Measurements from ENCODE around the gene CLDN4.
"Not testable (repeated sequence)": the region's sequence is repeated elsewhere in the genome, so short reads cannot be mapped to it uniquely, and the experiment has no call there.

The CLDN4 gene

GRCh38 chr7:73823873-73824592, 6.8 kb upstream of the CLDN4 start:
- DNase-seq (ENCODE audit: low spot score) = no peak

GRCh38 chr7:73824986-73825385, 5.8 kb upstream of the CLDN4 start:
- DNase-seq (ENCODE audit: low spot score) = no peak

DNA sequence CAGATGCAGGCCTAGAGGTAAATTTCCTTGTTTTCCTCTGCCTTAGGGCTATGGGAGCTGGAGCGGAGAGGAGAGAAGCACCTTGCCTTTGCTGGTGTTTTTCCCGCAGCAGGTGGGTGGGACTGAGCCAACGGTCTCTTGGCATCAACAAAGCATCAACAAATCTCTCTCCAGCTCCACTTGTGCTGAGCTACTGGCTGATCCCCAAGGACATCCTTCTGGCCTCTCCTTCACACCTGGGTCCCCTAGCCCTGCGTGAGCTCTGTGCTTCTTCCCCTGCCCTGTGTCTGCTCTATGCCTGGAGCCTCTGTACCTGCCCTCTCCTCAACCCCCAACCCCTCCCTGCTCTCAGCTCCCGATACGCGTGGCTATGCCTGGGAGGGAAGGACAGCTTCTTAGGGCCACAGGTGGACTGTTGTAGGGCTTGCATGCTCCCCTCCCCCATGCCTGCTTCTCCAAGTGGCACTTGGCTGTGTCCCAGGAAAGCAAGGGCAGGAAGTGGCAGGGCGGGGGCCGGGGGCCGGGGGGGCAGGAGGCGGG, 3.2 kb upstream of the CLDN4 start:
- no peak for DNase-seq (ENCODE audit: low spot score)

GRCh38 chr7:73828107-73828803, 2.5 kb upstream of the CLDN4 start:
- DNase-seq (ENCODE audit: low spot score) = peak; percentile 37

GRCh38 chr7:73828972-73829371, 1.8 kb upstream of the CLDN4 start:
- DNase-seq (ENCODE audit: low spot score) = no peak

DNA sequence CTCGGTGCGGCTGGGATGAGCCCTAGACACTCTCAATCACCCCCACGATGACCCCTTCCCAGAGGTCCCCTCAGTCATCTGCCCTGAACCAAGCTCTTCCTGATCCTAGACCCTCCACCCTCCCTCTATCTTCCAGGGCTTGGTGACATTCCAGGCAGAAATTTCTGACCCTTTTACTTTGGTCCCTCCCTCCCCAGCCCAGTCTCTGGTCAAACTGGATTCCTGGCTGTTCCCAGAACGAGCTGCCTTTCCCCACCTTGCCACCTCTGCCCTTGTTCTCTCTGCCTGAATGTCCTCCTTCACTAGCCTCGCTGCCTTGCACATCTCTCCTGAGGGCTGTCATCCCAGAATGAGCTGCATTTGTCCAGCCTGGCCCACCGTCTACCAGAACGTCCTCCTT, 1.3 kb upstream of the CLDN4 start:
- DNase-seq (ENCODE audit: low spot score) = no peak

DNA sequence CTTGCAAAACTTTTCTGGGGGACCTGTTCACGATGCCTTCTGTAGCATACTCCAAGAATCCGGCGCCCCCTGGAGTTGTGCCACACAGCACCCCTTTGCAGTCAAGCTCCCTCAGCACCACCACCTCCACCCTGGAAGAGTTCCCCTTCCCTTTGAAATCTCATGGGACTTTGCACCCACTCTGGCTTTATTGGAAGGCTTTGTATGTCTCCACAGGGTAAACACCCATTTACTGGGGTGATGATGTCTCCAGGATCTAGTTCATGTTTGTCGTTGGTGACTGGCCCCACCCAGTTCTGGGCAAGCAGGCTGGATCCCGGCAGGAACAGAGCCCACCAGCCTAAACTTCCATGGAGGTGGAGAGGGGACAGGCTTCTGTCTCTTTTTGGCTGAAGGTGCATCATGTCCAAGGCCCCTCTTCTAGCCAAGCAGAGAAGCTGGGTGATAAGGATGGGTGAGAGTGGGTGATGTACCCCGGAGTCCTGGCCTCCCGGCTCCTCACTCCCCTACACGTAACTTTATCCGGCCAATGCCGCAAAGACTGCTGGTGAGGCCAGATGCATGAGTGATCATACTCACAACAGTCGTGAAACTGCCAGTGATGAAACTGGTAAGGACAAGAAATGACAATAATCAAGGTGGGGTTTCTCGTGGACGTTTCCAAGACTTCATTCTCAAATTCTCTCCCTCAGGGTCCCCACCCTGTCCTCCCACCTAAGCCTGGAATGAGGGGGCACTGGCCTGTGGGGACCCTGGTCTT, 695 bp upstream of the CLDN4 start:
- DNase-seq (ENCODE audit: low spot score) = no peak

GRCh38 chr7:73831584-73831833, 713 bp downstream of the CLDN4 start:
- DNase-seq (ENCODE audit: low spot score) = no peak

DNA sequence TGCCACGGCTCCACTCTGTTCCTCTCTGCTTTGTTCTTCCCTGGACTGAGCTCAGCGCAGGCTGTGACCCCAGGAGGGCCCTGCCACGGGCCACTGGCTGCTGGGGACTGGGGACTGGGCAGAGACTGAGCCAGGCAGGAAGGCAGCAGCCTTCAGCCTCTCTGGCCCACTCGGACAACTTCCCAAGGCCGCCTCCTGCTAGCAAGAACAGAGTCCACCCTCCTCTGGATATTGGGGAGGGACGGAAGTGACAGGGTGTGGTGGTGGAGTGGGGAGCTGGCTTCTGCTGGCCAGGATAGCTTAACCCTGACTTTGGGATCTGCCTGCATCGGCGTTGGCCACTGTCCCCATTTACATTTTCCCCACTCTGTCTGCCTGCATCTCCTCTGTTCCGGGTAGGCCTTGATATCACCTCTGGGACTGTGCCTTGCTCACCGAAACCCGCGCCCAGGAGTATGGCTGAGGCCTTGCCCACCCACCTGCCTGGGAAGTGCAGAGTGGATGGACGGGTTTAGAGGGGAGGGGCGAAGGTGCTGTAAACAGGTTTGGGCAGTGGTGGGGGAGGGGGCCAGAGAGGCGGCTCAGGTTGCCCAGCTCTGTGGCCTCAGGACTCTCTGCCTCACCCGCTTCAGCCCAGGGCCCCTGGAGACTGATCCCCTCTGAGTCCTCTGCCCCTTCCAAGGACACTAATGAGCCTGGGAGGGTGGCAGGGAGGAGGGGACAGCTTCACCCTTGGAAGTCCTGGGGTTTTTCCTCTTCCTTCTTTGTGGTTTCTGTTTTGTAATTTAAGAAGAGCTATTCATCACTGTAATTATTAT, 1.2 kb downstream of the CLDN4 start:
- DNase-seq (ENCODE audit: low spot score) = no peak

GRCh38 chr7:73832806-73833205, 2.0 kb downstream of the CLDN4 start:
- DNase-seq (ENCODE audit: low spot score) = no peak

DNA sequence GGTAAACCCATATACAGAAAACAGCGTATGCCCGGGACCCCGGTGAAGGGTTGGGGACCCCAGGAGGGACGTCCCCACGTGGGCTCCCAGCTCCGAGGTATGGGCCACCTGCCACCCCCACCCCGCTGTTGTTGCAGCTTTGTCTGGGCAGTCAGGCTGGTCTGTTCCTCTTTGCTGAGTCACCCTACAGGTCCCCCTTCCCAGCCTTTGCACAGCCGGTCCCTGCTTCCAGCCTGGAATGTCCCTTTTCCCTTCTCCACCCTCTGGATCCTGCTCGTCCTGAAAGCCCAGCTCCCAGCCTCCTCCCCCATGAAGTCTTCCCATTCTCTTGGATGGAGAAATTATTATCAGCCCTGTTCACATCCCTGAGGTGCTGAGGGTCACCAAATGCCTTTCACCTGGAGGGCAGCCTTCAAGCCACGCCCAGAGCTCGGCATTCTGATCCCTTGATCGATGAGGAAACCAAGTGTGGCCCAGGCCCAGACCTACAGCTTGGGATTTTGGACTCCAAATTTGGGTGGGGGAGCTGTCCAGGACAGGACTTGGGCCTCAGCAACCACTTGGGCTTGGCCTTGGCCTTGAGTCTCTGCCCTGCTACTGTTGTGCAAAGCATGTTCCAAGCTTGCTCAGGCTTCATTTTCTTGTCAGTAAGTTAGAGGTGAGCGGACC, 2.6 kb downstream of the CLDN4 start:
- DNase-seq (ENCODE audit: low spot score) = no peak

DNA sequence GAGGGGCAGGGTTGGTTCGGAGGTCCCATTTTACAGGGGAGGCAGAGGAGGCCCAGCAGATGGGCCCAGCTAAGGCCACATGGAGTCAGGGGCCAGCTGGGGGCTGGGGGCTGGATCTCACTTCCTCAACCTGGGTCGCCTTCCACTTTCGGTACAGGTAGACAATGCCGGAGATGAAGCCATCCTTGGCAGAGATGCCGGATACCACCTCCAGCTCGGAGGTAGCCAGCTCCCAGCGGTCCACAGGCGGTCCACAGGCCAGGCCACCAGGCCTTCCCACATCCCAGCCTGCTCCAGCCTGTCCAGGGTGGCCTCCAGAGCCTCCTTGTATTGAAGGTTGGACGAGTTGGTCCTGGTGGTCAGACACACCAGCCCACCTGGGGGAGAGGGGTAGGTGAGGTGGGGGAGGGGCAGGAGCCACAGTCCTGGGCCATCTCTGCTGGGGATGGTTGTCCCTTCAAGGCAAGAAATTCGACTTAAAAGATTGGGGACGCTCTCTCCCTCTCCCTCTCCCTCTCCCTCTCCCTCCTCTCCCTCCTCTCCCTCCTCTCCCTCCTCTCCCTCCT, 3.9 kb downstream of the CLDN4 start:
- DNase-seq (ENCODE audit: low spot score) = no peak

- DNase-seq (ENCODE audit: low spot score) = not testable (repeated sequence)
Measured at GRCh38 chr7:73837167-73837566, 6.4 kb downstream of the CLDN4 start.

- no peak for DNase-seq (ENCODE audit: low spot score)
Measured at GRCh38 chr7:73838642-73839041, 7.8 kb downstream of the CLDN4 start.

DNA sequence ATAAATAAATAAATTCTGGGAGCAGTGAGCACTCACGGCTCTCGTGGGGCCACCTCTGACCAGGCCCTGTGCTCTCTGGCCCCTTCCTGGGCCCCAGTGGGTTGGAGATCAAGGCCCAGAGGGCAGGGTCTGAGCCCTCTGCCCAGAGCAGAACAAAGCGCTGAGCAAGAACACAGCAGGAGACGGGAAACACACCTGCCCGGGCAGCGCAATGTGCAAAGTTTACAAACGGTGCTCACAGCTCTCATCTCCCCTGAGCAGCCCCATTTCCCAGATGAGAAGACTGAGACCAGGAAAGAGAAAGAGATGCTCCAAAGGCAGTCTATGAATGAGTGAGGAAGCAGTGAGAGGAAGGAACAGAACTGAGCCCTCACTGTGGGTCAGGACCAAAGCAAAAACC, 8.5 kb downstream of the CLDN4 start:
- DNase-seq (ENCODE audit: low spot score) = no peak

GRCh38 chr7:73839743-73840714, 9.2 kb downstream of the CLDN4 start:
- no peak for DNase-seq (ENCODE audit: low spot score)

- DNase-seq (ENCODE audit: low spot score) = no peak
Measured at GRCh38 chr7:73840715-73841379, 10.1 kb downstream of the CLDN4 start.

- no peak for DNase-seq (ENCODE audit: low spot score)
Measured at GRCh38 chr7:73841689-73842066, 10.9 kb downstream of the CLDN4 start.
